Measurements from ENCODE around the gene TIMP3.

- no peak for TF ChIP-seq POLR2AphosphoS5 (IDR thresholded peaks at IDR 0.05; ENCODE audit: low read depth, low read length)
- no peak for TF ChIP-seq MXI1 (IDR thresholded peaks at IDR 0.05; ENCODE audit: low read depth, low read length)
- no peak for TF ChIP-seq MEF2A (IDR thresholded peaks at IDR 0.05; ENCODE audit: borderline replicate concordance, low read depth)
- TF ChIP-seq EP300 (IDR thresholded peaks at IDR 0.05; ENCODE audit: borderline replicate concordance in 1 of 2, low read depth in 1 of 2, low read length in 1 of 2) = no peak
- TF ChIP-seq IRF3 (IDR thresholded peaks at IDR 0.05; ENCODE audit: low read depth, low read length) = no peak
- no peak for TF ChIP-seq CTCF (IDR thresholded peaks at IDR 0.05)
- no peak for TF ChIP-seq USF2 (IDR thresholded peaks at IDR 0.05; ENCODE audit: borderline replicate concordance, low read depth, low read length)
- TF ChIP-seq JUND (IDR thresholded peaks at IDR 0.05) = no peak
- TF ChIP-seq TAF1 (IDR thresholded peaks at IDR 0.05; ENCODE audit: borderline replicate concordance, low read depth, low read length) = no peak
- TF ChIP-seq RAD21 (IDR thresholded peaks at IDR 0.05; ENCODE audit: low read length) = no peak
- no peak for TF ChIP-seq REST (IDR thresholded peaks at IDR 0.05; ENCODE audit: low read depth, low read length)
- no peak for TF ChIP-seq RFX5 (IDR thresholded peaks at IDR 0.05; ENCODE audit: low read length)
- TF ChIP-seq RXRA (IDR thresholded peaks at IDR 0.05; ENCODE audit: borderline replicate concordance, low read depth) = no peak
These were observed 48.5 kb upstream of the TIMP3 start for GRCh38 chr22:32752816-32753520.

All from SK-N-SH (cell line).